WTC11 (cell line): ENCODE measurements around the gene AURKA. TPM values are rescaled to one million over a fixed set of nuclear protein-coding genes. Genes with fewer than 3 reads are reported as not detected.

Source experiments
- ATAC-seq: fragments of 200-7000 bp; cut with Tn5 transposase; 2 replicates; pipeline ENCODE4 v1.10.0; 2021; ENCODE audit warnings: mild to moderate bottlenecking, moderate library complexity
- CTCF ChIA-PET: fragments of 300-600 bp; sonication (Branson Sonifier 250); formaldehyde crosslinking; loops from one replicate; lab custom pipeline; 2021; ENCODE audit warnings: antibody characterized with exemption; lab: Charles Lee
- POLR2A ChIA-PET: fragments of 350-600 bp; sonication (Branson Sonifier 250); formaldehyde crosslinking; loops from one replicate; lab custom pipeline; 2021; ENCODE audit warnings: antibody characterized with exemption; lab: Charles Lee
- DNase-seq: peaks from one replicate; pipeline ENCODE4 v3.0.0; 2021; ENCODE audit warnings: low spot score
- H3K27ac Mint-ChIP-seq: 2 replicates; pipeline ENCODE4 v1.8.0; 2021; ENCODE audit warnings: mixed read lengths
- H3K27me3 Mint-ChIP-seq: 2 replicates; pipeline ENCODE4 v1.8.0; 2021; ENCODE audit warnings: low read depth, mild to moderate bottlenecking, moderate library complexity, mixed read lengths
- H3K36me3 Mint-ChIP-seq: 2 replicates; pipeline ENCODE4 v1.8.0; 2021; ENCODE audit warnings: mixed read lengths
- H3K4me1 Mint-ChIP-seq: 2 replicates; pipeline ENCODE4 v1.8.0; 2022; ENCODE audit warnings: mixed read lengths
- H3K4me3 Mint-ChIP-seq: 2 replicates; pipeline ENCODE4 v1.8.0; 2021; ENCODE audit warnings: mild to moderate bottlenecking, moderate library complexity, mixed read lengths
- H3K9me3 Mint-ChIP-seq: 2 replicates; pipeline ENCODE4 v1.8.0; 2021; ENCODE audit warnings: mixed read lengths
- ATF1 ChIP-seq: sonication (generic); formaldehyde crosslinking; IDR thresholded peaks from 2 replicates; pipeline ENCODE4 v1.8.1; 2023; ENCODE audit warnings: mild to moderate bottlenecking, moderate library complexity, missing genetic modification reagents
- CDX4 ChIP-seq: fragments of 250-450 bp; sonication (Bioruptor Pico); IDR thresholded peaks from 2 replicates; pipeline ENCODE4 v1.9.0; 2021; ENCODE audit warnings: moderate library complexity, mild to moderate bottlenecking, inconsistent platforms, borderline replicate concordance
- CREB1 ChIP-seq: sonication (generic); formaldehyde crosslinking; IDR thresholded peaks from 2 replicates; pipeline ENCODE4 v1.8.0; 2023; ENCODE audit warnings: mild to moderate bottlenecking, missing genetic modification reagents
- GTF2I ChIP-seq: fragments of 250-450 bp; sonication (Bioruptor Pico); conservative IDR thresholded peaks from 2 replicates; pipeline ENCODE4 v1.4.0; 2021; ENCODE audit warnings: mild to moderate bottlenecking
- HMGA2 ChIP-seq: fragments of 250-450 bp; sonication (Bioruptor Pico); IDR thresholded peaks from 2 replicates; pipeline ENCODE4 v1.4.0; 2021; ENCODE audit warnings: mild to moderate bottlenecking, moderate library complexity
- IRF1 ChIP-seq: sonication (generic); formaldehyde crosslinking; IDR thresholded peaks from 2 replicates; pipeline ENCODE4 v1.8.0; 2023; ENCODE audit warnings: missing genetic modification reagents
- MLX ChIP-seq: sonication (generic); formaldehyde crosslinking; IDR thresholded peaks from 2 replicates; pipeline ENCODE4 v1.8.1; 2023; ENCODE audit warnings: mild to moderate bottlenecking, missing genetic modification reagents, moderate library complexity
- MXD4 ChIP-seq: fragments of 250-450 bp; sonication (Bioruptor Pico); IDR thresholded peaks from 2 replicates; pipeline ENCODE4 v1.8.0; 2021; ENCODE audit warnings: mild to moderate bottlenecking, moderate library complexity, borderline replicate concordance
- NFE2L1 ChIP-seq: sonication (generic); formaldehyde crosslinking; IDR thresholded peaks from 2 replicates; pipeline ENCODE4 v1.8.1; 2023; ENCODE audit warnings: missing genetic modification reagents
- TCF7 ChIP-seq: sonication (generic); formaldehyde crosslinking; IDR thresholded peaks from 2 replicates; pipeline ENCODE4 v1.8.0; 2022; ENCODE audit warnings: mild to moderate bottlenecking, low read depth, missing genetic modification reagents, moderate library complexity
- ZNF138 ChIP-seq: sonication (generic); formaldehyde crosslinking; conservative IDR thresholded peaks from 2 replicates; pipeline ENCODE4 v1.8.1; 2022; ENCODE audit warnings: mild to moderate bottlenecking, moderate library complexity, missing genetic modification reagents
- ZNF532 ChIP-seq: fragments of 250-450 bp; sonication (Bioruptor Pico); IDR thresholded peaks from 2 replicates; pipeline ENCODE4 v1.9.0; 2021; ENCODE audit warnings: mild to moderate bottlenecking, borderline replicate concordance
- ZNF671 ChIP-seq: fragments of 250-450 bp; sonication (Bioruptor Pico); IDR thresholded peaks from 2 replicates; pipeline ENCODE4 v1.8.0; 2021; ENCODE audit warnings: mild to moderate bottlenecking
- total RNA-seq: library from RNA; stranded (reverse); gene quantifications from 3 replicates; pipeline ENCODE4 v1.2.3, GENCODE V29; 2021
- TF ChIP-seq, protein P1 (sequence below): sonication (generic); formaldehyde crosslinking; IDR thresholded peaks from 2 replicates; pipeline ENCODE4 v1.8.1; 2022; ENCODE audit warnings: low read depth, missing genetic modification reagents, borderline replicate concordance

Gene AURKA
- total RNA-seq, 1 experiment from 2014 or later, result 103 TPM

GRCh38 chr20:56439771-56440291 is 47.8 kb upstream of the AURKA start (continued):
- TF ChIP-seq, protein P1, sequence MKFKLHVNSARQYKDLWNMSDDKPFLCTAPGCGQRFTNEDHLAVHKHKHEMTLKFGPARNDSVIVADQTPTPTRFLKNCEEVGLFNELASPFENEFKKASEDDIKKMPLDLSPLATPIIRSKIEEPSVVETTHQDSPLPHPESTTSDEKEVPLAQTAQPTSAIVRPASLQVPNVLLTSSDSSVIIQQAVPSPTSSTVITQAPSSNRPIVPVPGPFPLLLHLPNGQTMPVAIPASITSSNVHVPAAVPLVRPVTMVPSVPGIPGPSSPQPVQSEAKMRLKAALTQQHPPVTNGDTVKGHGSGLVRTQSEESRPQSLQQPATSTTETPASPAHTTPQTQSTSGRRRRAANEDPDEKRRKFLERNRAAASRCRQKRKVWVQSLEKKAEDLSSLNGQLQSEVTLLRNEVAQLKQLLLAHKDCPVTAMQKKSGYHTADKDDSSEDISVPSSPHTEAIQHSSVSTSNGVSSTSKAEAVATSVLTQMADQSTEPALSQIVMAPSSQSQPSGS, result no peak
- TF ChIP-seq CDX4 (CRISPR knock-in tag) (no peak), MLX (CRISPR knock-in tag) (no peak), CREB1 (CRISPR knock-in tag) (no peak), TCF7 (CRISPR knock-in tag) (no peak)

DNA sequence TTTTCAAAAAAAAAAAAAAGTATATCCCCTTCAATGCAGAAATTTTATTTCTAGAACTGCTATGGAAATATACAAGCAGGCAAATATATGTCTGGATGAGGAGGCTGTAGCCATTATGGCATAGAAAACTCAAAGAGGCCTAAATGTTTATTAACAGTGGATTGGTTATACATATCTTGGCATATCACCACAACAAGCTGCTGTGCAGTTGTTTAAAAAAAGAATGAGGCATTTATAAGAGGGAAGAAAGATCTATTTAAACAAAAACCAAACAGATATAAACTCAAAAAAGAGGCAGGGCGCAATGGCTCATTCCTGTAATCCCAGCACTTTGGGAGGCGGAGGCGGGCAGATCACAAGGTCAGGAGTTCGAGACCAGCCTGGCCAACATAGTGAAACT is 46.3 kb upstream of the AURKA start:
- Mint-ChIP-seq H3K9me3 (no peaks in the 10 kb centered on the region), H3K4me1 (no peaks in the 10 kb centered on the region), H3K27ac (no peak overlapping the region), H3K36me3 (no peaks in the 10 kb centered on the region), H3K27me3 (peaks cover under 1% of the 10 kb centered on the region; the same call in 1 of the 2 replicates), H3K4me3 (no peak overlapping the region)
- no peak for DNase-seq
- ChIA-PET POLR2A (no interaction called here), CTCF (no interaction called here)
- ATAC-seq, result no peak
- TF ChIP-seq GTF2I (CRISPR knock-in tag) (no peak), HMGA2 (CRISPR knock-in tag) (no peak)

GRCh38 chr20:56437196-56437960 is 45.4 kb upstream of the AURKA start:
- H3K4me1 Mint-ChIP-seq, result no peaks in the 10 kb centered on the region
- ChIA-PET CTCF (interaction anchor here (0.7 to 1.5 kb wide), 2 partner anchors 24 to 430 kb away, joined by 3 to 7 read pairs; no protein-coding TSS in a partner anchor), POLR2A (no interaction called here)
- no peaks in the 10 kb centered on the region for H3K36me3 Mint-ChIP-seq
- DNase-seq (no peak), ATAC-seq (no peak)
- H3K27ac Mint-ChIP-seq, result no peak overlapping the region
- H3K4me3 Mint-ChIP-seq, result no peak overlapping the region
- H3K9me3 Mint-ChIP-seq, result no peaks in the 10 kb centered on the region
- peaks cover 8% of the 10 kb centered on the region; the same call in 1 of the 2 replicates for H3K27me3 Mint-ChIP-seq
- TF ChIP-seq NFE2L1, result no peak

DNA sequence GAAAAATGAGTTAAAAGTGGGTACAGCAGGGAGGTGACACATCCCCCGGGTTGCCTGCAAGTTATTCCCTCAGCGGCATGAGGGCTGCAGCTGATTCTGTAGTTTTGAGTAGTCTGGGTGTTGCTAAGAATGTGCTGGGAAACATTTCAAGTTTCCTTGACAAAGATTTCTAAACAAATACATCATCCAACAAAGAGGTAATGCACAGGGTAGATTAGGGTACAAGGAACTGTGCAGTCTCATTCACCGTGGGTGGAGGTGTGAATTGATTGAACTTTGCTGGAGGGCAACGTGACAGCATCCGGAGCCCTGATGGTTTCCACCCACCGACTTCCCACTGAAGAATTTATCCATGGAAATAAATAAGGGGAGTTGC is 41.9 kb upstream of the AURKA start:
- H3K4me3 Mint-ChIP-seq, result no peak overlapping the region
- POLR2A ChIA-PET, result no interaction called here
- TF ChIP-seq, protein P1, result no peak
- no peak for TF ChIP-seq ZNF138 (CRISPR knock-in tag)
- TF ChIP-seq ATF1, result no peak
- no peaks in the 10 kb centered on the region for H3K9me3 Mint-ChIP-seq
- ATAC-seq (no peak), DNase-seq (no peak)
- H3K36me3 Mint-ChIP-seq, result no peaks in the 10 kb centered on the region
- no peak overlapping the region for H3K27ac Mint-ChIP-seq
- CTCF ChIA-PET, result no interaction called here
- H3K4me1 Mint-ChIP-seq, result no peaks in the 10 kb centered on the region
- H3K27me3 Mint-ChIP-seq, result peaks cover 8% of the 10 kb centered on the region; the same call in 1 of the 2 replicates

DNA sequence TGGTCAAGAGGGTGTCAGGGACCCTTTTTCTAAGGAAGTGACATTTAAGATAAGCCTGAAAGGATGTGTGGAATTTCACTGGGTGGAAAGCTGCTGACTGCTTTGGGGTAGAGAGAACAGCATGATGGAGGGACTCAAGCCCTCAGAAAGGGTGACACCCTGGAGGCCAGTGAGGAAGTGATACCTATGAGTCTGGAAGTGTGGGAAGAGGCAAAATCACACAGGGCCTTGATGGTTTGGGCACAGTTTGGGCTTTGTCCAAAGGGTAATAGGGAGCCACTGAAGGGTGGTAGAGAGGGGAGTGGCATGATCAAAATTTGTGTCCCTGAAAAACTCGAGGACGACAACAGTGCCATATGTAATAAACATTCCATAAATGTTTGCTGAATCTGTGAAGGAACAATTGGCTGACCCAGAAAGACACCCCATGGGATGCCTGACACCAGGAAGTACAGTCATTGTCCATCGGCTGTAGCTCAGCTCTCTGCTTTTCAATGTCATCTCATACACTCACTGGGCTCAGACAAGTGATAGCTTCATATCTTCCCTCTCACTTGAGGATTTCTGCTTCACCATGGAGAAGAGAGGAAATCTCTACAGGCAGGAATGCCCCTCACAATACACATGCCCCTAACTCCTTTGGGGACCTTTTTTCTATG is 41.3 kb upstream of the AURKA start:
- Mint-ChIP-seq H3K27me3 (peaks cover 8% of the 10 kb centered on the region; the same call in 1 of the 2 replicates), H3K4me1 (no peaks in the 10 kb centered on the region), H3K36me3 (no peaks in the 10 kb centered on the region), H3K9me3 (no peaks in the 10 kb centered on the region), H3K4me3 (no peak overlapping the region), H3K27ac (no peak overlapping the region)
- CTCF ChIA-PET, result no interaction called here
- no peak for DNase-seq
- POLR2A ChIA-PET, result no interaction called here
- ATAC-seq, result no peak
- TF ChIP-seq ZNF671 (CRISPR knock-in tag) (no peak), MXD4 (CRISPR knock-in tag) (no peak), ZNF532 (no peak), IRF1 (CRISPR knock-in tag) (no peak)
